Epithelial cell of proximal tubule (primary cell): ENCODE measurements around the gene RFX6. TPM values are rescaled to one million over a fixed set of nuclear protein-coding genes. Genes with fewer than 3 reads are reported as not detected.
A peak's percentile ranks its signal among the peaks of the same experiment; 100 is the strongest.

Experiments
- DNase-seq: peaks from one replicate; pipeline ENCODE4 v3.0.0-alpha.2; 2011; ENCODE audit warnings: low read depth
- H3K4me3 ChIP-seq: 2 replicates; pipeline ENCODE4 v1.5.1; 2011; ENCODE audit warnings: low read depth, mild to moderate bottlenecking, low read length
- CTCF ChIP-seq: conservative IDR thresholded peaks from 2 replicates; pipeline ENCODE4 v1.5.1; 2012; ENCODE audit warnings: low read depth, mild to moderate bottlenecking, low read length
- total RNA-seq: library from RNA; depleted of rRNA; stranded (reverse); fragments of >200 nt; gene quantifications from 2 replicates; pipeline ENCODE4 v1.2.3, GENCODE V29; 2015

RFX6 gene
- total RNA-seq, 1 donor from 2014 or later, result not detected

- TF ChIP-seq CTCF, result no peak
- H3K4me3 ChIP-seq, result no peak overlapping the region
- DNase-seq, result no peak
Measured at GRCh38 chr6:116928677-116929076, 51.6 kb downstream of the RFX6 start.

GRCh38 chr6:116929825-116930224 lies 52.8 kb downstream of the RFX6 start:
- no peak for TF ChIP-seq CTCF
- no peak for DNase-seq
- H3K4me3 ChIP-seq, result no peak overlapping the region

GRCh38 chr6:116931456-116931855 lies 54.4 kb downstream of the RFX6 start:
- H3K4me3 ChIP-seq, result no peak overlapping the region
- no peak for TF ChIP-seq CTCF
- DNase-seq, result no peak

GRCh38 chr6:116932496-116932895 lies 55.5 kb downstream of the RFX6 start:
- no peak for TF ChIP-seq CTCF
- DNase-seq, result no peak
- no peak overlapping the region for H3K4me3 ChIP-seq

- no peak for TF ChIP-seq CTCF
- no peak overlapping the region for H3K4me3 ChIP-seq
- no peak for DNase-seq
Measured at GRCh38 chr6:116933485-116933884, 56.4 kb downstream of the RFX6 start.

- no peak for DNase-seq
- TF ChIP-seq CTCF, result no peak
- no peak overlapping the region for H3K4me3 ChIP-seq
Measured at GRCh38 chr6:116938305-116938704, 61.3 kb downstream of the RFX6 start.

- TF ChIP-seq CTCF, result peak; percentile 10
- H3K4me3 ChIP-seq, result no peak overlapping the region
Measured at GRCh38 chr6:116941727-116942126, 64.7 kb downstream of the RFX6 start.

More at GRCh38 chr6:116941727-116942126, 64.7 kb downstream of the RFX6 start:
- DNase-seq, result no peak
